Neural cell (in vitro differentiated cells): Measurements from ENCODE around the gene RNASE2.

ENCODE experiments used
- EP300 ChIP-seq: fragments of 450-650 bp; conservative IDR thresholded peaks from 2 replicates; pipeline ENCODE4 v1.6.1; 2014; ENCODE audit warnings: antibody characterized with exemption, mild to moderate bottlenecking, moderate library complexity; ENCODE audit not compliant: poor library complexity, severe bottlenecking
- MXI1 ChIP-seq: fragments of 450-650 bp; conservative IDR thresholded peaks from 2 replicates; pipeline ENCODE4 v1.6.1; 2014; ENCODE audit warnings: antibody characterized with exemption, mild to moderate bottlenecking; ENCODE audit not compliant: poor library complexity, severe bottlenecking
- TF ChIP-seq, protein P1 (sequence below): fragments of 450-650 bp; IDR thresholded peaks from 2 replicates; pipeline ENCODE4 v1.5.1; 2014; ENCODE audit warnings: antibody characterized with exemption, mild to moderate bottlenecking, moderate library complexity; ENCODE audit not compliant: poor library complexity, severe bottlenecking

- TF ChIP-seq EP300 (no peak), MXI1 (no peak)
- TF ChIP-seq, protein P1, sequence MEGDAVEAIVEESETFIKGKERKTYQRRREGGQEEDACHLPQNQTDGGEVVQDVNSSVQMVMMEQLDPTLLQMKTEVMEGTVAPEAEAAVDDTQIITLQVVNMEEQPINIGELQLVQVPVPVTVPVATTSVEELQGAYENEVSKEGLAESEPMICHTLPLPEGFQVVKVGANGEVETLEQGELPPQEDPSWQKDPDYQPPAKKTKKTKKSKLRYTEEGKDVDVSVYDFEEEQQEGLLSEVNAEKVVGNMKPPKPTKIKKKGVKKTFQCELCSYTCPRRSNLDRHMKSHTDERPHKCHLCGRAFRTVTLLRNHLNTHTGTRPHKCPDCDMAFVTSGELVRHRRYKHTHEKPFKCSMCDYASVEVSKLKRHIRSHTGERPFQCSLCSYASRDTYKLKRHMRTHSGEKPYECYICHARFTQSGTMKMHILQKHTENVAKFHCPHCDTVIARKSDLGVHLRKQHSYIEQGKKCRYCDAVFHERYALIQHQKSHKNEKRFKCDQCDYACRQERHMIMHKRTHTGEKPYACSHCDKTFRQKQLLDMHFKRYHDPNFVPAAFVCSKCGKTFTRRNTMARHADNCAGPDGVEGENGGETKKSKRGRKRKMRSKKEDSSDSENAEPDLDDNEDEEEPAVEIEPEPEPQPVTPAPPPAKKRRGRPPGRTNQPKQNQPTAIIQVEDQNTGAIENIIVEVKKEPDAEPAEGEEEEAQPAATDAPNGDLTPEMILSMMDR: no peak
These were observed 16.4 kb downstream of the RNASE2 start for GRCh38 chr14:20971705-20972021.
